Stomach smooth muscle (tissue), 2 donors: ENCODE results near the gene RTN4R.
"Not testable (repeated sequence)": the region's sequence is repeated elsewhere in the genome, so short reads cannot be mapped to it uniquely, and the experiment has no call there.

Experiments used
- H3K27ac ChIP-seq: one replicate; pipeline ENCODE4 v1.7.0; 2013; ENCODE audit warnings: mild to moderate bottlenecking, low read length, inconsistent platforms
- H3K27me3 ChIP-seq, 2 donors: one replicate each; pipeline ENCODE4 v1.7.0; 2013; ENCODE audit warnings: low read length in 2 of 2; ENCODE audit not compliant: insufficient read depth in 2 of 2, control insufficient read depth in 1 of 2
- H3K36me3 ChIP-seq, 2 donors: one replicate each; pipeline ENCODE4 v1.7.0; 2013; ENCODE audit warnings: low read length in 2 of 2; ENCODE audit not compliant: control insufficient read depth in 2 of 2, insufficient read depth in 2 of 2
- H3K4me1 ChIP-seq: one replicate; pipeline ENCODE4 v1.7.0; 2013; ENCODE audit warnings: low read length; ENCODE audit not compliant: control insufficient read depth, insufficient read depth
- H3K4me3 ChIP-seq, 2 donors: one replicate each; pipeline ENCODE4 v1.7.0; 2013; ENCODE audit warnings: low read length in 2 of 2
- H3K9ac ChIP-seq, 2 donors: one replicate each; pipeline ENCODE4 v1.7.0; 2013; ENCODE audit warnings: low read length in 2 of 2, mild to moderate bottlenecking in 1 of 2
- H3K9me3 ChIP-seq, 2 donors: one replicate each; pipeline ENCODE4 v1.7.0; 2013; ENCODE audit warnings: low read length in 2 of 2; ENCODE audit not compliant: control insufficient read depth in 2 of 2
- donor health status: healthy.
- donor health status: Pancreatic carcinoma.

Gene RTN4R

GRCh38 chr22:20275836-20276235 lies 7.7 kb upstream of the RTN4R start:
- Histone ChIP-seq H3K27me3 (peaks cover 0 to 3% of the 10 kb centered on the region in 2 donors), H3K36me3 (no peaks in the 10 kb centered on the region), H3K4me3 (no peak overlapping the region), H3K4me1 (no peaks in the 10 kb centered on the region), H3K27ac (no peak overlapping the region), H3K9ac (no peak overlapping the region), H3K9me3 (no peaks in the 10 kb centered on the region)

DNA sequence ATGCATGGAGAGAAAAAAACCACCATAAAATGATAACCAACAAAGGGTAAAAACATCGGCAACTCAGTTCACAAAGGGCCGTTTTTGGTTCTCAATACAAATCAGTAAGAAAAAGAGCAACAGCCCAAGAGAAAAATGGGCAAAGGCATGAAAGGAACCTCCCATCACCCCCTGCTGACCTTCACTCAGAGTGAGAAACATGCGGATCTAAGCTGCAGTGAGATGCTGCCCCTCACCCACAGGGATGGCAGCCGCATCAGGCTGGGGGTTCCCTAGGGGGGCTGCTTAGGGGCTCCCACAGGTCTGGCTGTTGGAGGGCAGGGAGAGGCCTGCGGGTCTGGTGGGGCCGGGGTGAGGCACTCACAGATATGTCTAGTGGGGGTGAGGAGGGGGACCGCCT lies 7.2 kb upstream of the RTN4R start:
- H3K27ac ChIP-seq, H3K27me3 ChIP-seq, H3K4me3 ChIP-seq, H3K9ac ChIP-seq, H3K9me3 ChIP-seq, H3K4me1 ChIP-seq, H3K36me3 ChIP-seq: not testable (repeated sequence)

- H3K9me3 ChIP-seq, H3K4me3 ChIP-seq, H3K27ac ChIP-seq, H3K36me3 ChIP-seq, H3K4me1 ChIP-seq, H3K9ac ChIP-seq, H3K27me3 ChIP-seq: not testable (repeated sequence)
Observed at GRCh38 chr22:20274374-20274773, 6.3 kb upstream of the RTN4R start.

DNA sequence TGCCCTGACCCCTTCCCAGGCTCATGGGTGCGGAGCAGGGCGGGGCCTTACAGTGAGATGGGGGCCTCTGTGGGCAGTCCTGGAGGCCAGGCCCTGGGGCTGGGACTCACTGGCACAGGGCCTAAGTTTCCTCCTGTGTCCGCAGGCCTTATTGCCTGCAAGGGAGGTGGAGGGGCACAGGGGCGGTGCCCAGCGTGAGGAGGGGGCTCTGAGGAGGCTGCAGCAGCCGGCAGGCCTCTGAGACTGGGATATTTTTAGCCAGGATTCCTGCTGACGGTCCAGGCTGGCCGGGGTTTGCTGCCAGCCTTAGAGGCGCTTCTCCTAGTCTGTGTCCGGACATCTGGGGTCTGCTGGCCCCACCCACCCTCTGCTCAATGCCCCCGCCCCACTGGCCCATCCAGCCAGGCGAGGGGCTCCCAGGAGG lies 5.7 kb upstream of the RTN4R start:
- Histone ChIP-seq H3K27me3 (peaks cover under 1 to 3% of the 10 kb centered on the region in 2 donors), H3K4me1 (no peaks in the 10 kb centered on the region), H3K36me3 (no peaks in the 10 kb centered on the region), H3K4me3 (no peak overlapping the region), H3K9me3 (no peaks in the 10 kb centered on the region), H3K9ac (no peak overlapping the region), H3K27ac (no peak overlapping the region)

GRCh38 chr22:20272700-20273099 lies 4.6 kb upstream of the RTN4R start:
- Histone ChIP-seq H3K9ac (no peak overlapping the region), H3K4me3 (no peak overlapping the region), H3K27ac (no peak overlapping the region), H3K4me1 (peaks cover 3% of the 10 kb centered on the region), H3K27me3 (peaks cover 3% of the 10 kb centered on the region in 2 donors), H3K9me3 (no peaks in the 10 kb centered on the region), H3K36me3 (no peaks in the 10 kb centered on the region)

DNA sequence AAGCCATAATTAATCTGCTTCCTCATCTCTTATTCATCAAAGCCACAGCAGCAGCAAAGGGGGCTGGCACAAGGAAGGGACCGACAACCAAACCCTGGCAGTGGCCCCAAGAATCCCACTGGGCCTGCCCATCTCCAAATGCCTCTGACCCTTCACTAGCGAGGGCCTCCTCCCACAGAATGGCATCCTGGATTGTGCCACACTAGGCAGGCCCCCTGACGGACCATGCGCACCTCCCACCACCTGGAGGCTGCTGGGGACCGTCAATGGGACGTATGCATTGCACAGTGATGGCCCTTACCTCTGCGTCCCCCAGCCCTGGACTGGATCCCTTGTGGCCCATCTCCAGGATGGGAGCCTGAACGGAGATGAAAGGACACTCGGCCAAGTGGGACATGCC lies 4.1 kb upstream of the RTN4R start:
- Histone ChIP-seq H3K9ac (no peak overlapping the region), H3K36me3 (no peaks in the 10 kb centered on the region), H3K27ac (no peak overlapping the region), H3K9me3 (no peaks in the 10 kb centered on the region), H3K27me3 (peaks cover 3 to 8% of the 10 kb centered on the region in 2 donors), H3K4me1 (peaks cover 8% of the 10 kb centered on the region), H3K4me3 (no peak overlapping the region)

DNA sequence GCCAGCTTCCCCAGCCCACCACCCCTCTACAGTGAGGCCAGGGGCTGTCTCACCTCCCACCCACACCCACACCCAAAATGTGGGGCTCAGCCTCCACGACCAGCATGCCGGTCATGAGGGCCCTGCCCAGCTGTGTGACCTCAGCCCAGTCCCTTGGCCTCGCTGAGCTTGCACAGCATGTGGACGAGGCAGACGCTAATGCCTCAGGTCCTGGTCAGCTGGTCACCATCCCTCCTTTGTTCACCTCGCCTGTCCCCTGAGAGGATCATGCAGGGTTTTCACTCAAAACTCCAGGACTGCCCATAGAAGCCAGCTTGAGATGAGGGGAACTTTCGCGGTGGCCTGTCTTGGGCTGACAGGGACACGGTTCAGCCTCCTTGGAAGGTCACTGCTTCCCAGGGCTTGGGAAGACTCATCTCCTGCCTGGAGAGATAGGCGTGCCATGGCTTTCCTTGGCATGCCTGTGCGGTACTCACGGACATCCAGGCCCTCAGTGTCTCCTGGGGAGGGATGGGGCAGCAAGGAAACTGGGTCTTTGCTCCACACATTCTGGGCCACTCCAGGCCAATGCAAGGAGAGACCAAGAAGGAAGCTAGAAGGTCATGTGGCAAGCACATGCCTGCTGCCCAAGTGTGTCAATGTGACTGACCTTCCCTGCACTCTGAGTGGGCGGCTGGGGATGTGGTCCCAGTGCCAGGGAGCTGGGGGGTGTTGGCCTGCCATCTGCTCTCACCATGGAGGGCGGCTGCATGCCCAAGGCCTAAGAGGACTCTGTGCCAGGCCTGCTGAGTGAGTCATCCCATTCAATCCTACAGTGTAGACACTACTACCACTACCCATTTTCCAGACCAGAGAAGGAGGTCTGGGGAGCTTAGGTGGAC lies 3.2 kb upstream of the RTN4R start:
- Histone ChIP-seq H3K27me3 (peaks cover 3 to 9% of the 10 kb centered on the region in 2 donors), H3K27ac (no peak overlapping the region), H3K4me1 (peaks cover 8% of the 10 kb centered on the region), H3K36me3 (no peaks in the 10 kb centered on the region), H3K9ac (no peak overlapping the region), H3K9me3 (no peaks in the 10 kb centered on the region), H3K4me3 (no peak overlapping the region)

DNA sequence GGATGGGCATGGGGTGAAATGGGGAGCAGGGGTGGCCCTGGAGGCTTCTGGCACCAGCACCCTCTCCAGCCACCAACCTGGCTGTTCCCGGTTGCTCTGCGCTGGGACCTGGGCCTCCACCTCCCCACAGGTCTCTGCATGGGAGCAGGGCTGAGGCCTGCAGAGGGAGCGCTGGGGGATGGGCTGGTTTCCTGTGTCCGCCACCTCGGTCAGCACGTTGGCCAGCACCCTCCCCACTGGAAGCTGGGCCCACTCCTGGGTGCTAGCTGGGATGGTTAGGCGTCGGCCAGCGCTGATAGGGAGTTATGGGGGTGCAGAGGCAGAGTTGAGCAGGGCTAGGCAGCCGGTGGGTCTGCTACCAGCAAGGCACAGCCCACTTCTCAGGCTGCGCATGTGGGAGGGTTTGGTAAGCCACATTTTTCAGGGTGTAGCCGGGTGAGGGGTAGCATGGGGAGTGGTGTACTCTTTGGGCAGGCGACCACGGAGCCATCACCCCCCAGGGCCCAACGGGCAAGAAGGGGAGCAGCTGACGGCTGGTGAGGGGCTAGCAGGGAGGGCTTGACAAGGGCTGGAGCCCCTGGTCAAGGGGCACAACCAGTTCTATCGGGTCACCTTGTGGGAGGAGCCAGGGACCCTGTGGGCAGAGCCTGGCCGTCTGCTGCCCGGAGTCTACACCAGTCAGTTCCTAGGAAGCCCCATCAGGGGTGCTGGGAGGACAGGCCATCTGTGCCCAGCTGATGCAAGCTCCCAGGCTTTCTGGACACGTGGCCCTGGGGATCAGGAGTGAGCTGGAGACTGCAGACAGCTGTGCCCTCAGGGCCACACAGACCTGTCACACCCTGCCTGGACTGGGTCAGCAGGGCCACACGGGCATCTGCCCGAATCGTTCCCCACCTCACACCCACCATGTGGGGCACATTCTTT lies 2.3 kb upstream of the RTN4R start:
- H3K27ac ChIP-seq, H3K9ac ChIP-seq, H3K27me3 ChIP-seq, H3K9me3 ChIP-seq, H3K4me1 ChIP-seq, H3K4me3 ChIP-seq, H3K36me3 ChIP-seq: not testable (repeated sequence)

DNA sequence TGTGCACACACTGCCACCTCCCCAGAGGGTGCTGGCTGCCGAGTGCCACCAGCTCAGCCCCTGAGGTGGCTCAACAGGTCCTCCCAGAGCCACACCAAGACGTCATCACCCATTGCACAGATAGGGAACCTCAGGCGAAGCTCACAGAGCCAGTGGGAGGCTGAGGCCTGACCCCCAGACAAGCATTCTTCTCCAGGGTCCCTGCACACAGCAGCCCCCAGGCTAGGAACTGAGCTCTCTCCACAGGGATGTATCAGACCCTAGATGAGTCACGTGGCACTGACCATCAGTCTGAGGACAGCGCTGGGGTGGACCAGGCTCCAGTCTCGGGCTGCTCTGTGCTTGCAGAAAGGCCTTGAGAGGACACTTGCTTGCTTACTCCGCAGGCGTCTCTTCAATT lies 1.6 kb upstream of the RTN4R start:
- not testable (repeated sequence) for H3K4me3 ChIP-seq, H3K9ac ChIP-seq, H3K4me1 ChIP-seq

DNA sequence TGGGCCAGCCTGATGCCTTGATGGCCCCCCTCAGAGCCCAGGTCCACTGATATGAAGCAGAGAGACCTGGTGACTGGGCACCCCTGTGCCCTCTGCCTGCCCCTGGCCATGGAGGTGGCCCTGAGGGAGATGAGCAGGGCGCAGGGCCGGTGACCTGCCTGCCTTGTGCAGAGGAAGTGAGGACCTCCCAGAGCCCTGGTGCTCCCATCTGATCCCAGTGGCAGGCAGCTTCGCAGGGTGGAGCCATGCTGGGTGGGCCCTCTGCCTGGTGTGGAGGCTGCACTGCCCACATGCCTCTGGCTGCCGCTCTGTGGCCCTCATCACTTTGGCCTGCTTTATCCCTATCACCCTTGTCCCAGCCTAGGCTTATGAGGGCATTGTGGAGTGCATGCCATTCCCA lies 1.1 kb upstream of the RTN4R start:
- H3K4me1 ChIP-seq, H3K9ac ChIP-seq, H3K27me3 ChIP-seq, H3K36me3 ChIP-seq, H3K9me3 ChIP-seq, H3K4me3 ChIP-seq, H3K27ac ChIP-seq: not testable (repeated sequence)

More for the DNA sequence above, 1.6 kb upstream of the RTN4R start:
- not testable (repeated sequence) for H3K36me3 ChIP-seq, H3K9me3 ChIP-seq, H3K27ac ChIP-seq, H3K27me3 ChIP-seq
